Peyer's patch (tissue), 4 donors: ENCODE results near the gene HSD17B7. TPM values are rescaled to one million over a fixed set of nuclear protein-coding genes. Genes with fewer than 3 reads are reported as not detected.
"Not testable (repeated sequence)": the region's sequence is repeated elsewhere in the genome, so short reads cannot be mapped to it uniquely, and the experiment has no call there.

Experiments
- DNase-seq, 3 donors: peaks; one replicate each; pipeline ENCODE4 v3.0.0-alpha.2; 2017 to 2019
- H3K27ac ChIP-seq, 4 donors: fragments of 200-600 bp; sonication (generic); one replicate each; pipeline ENCODE4 v1.5.1; 2016 to 2019
- H3K27me3 ChIP-seq, 2 donors: fragments of 200-600 bp; sonication (generic); one replicate each; pipeline ENCODE4 v1.5.1; 2019
- H3K36me3 ChIP-seq, 3 donors: fragments of 200-600 bp; sonication (generic); one replicate each; pipeline ENCODE4 v1.5.1; 2016 to 2019
- H3K4me1 ChIP-seq, 4 donors: fragments of 200-600 bp; sonication (generic); one replicate each; pipeline ENCODE4 v1.5.1; 2016 to 2019
- H3K4me3 ChIP-seq, 4 donors: fragments of 200-600 bp; sonication (generic); 1 replicate in 3 of 4; 2 replicates in 1 of 4; pipeline ENCODE4 v1.5.1; 2016 to 2019; ENCODE audit warnings: mild to moderate bottlenecking in 1 of 4
- H3K9me3 ChIP-seq, 4 donors: fragments of 200-600 bp; sonication (generic); one replicate each; pipeline ENCODE4 v1.5.1; 2016 to 2019; ENCODE audit warnings: mild to moderate bottlenecking in 1 of 4
- POLR2A ChIP-seq, 2 donors: fragments of 450-650 bp; IDR thresholded peaks; one replicate each; pipeline ENCODE4 v1.5.1; 2017; ENCODE audit warnings: antibody characterized with exemption in 2 of 2, mild to moderate bottlenecking in 2 of 2, moderate library complexity in 2 of 2
- total RNA-seq, 4 donors: library from RNA; depleted of rRNA; stranded (reverse); fragments of >200 nt; gene quantifications; one replicate each; pipeline ENCODE4 v1.1.0, GENCODE V29; 2016
- TF ChIP-seq, protein P1 (sequence below), 6 experiments: fragments of 450-650 bp in 4 of 6; fragments of 200-600 bp in 2 of 6; sonication (generic) in 1 of 6; IDR thresholded peaks; one replicate each; pipeline ENCODE4 v1.5.1; 2017 to 2019; ENCODE audit warnings: antibody characterized with exemption in 6 of 6, mild to moderate bottlenecking in 3 of 6, moderate library complexity in 1 of 6

Gene HSD17B7
- total RNA-seq, 4 donors from 2014 or later, result 24.0 to 56.9 (median 36.0) TPM

DNA sequence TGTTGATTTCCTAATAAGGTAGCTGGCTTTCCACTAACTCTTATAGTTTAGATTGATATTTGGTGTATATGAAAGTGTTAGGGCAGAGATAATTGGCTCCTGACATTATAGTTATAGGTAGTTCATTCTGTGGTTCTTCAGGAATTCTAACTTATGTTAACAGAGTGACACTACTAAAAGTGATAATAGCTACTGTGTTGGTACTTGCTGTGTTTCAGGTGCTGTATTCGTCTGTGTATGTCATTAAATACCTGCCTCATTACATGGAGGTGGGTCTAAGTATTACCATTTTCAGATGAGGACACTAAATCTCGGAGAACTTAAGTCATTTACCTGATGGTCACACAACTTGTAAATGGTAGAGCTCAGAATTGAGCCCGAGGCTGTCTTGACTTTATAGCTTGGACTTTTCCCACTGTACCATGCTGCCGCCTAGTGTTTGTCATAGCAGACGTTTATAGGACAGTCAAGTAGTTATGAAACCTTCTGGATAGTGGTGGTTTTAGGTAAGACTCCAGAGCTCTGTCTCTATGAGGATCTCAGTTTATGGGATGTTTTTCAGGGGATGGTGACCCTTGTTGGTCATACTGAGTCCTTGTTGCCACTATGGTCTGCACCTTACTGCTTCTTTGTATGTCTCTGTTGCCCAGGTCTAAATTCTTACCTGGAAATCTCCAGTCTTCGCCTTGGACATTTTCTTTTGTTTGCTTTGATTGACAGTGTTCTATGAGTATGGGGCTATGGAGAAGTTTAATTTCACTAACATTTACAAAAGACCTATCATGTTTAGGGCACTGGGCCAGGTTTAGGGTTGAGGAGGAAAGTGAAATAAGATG lies 9.7 kb downstream of the HSD17B7 start:
- peaks cover 0 to 34% (median 0%) of the 10 kb centered on the region in 3 donors for H3K36me3 ChIP-seq
- TF ChIP-seq, protein P1, sequence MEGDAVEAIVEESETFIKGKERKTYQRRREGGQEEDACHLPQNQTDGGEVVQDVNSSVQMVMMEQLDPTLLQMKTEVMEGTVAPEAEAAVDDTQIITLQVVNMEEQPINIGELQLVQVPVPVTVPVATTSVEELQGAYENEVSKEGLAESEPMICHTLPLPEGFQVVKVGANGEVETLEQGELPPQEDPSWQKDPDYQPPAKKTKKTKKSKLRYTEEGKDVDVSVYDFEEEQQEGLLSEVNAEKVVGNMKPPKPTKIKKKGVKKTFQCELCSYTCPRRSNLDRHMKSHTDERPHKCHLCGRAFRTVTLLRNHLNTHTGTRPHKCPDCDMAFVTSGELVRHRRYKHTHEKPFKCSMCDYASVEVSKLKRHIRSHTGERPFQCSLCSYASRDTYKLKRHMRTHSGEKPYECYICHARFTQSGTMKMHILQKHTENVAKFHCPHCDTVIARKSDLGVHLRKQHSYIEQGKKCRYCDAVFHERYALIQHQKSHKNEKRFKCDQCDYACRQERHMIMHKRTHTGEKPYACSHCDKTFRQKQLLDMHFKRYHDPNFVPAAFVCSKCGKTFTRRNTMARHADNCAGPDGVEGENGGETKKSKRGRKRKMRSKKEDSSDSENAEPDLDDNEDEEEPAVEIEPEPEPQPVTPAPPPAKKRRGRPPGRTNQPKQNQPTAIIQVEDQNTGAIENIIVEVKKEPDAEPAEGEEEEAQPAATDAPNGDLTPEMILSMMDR (IDR thresholded peaks at IDR 0.05), result peak in 3 of 6 experiments; percentile 35 to 80 (median 79)

DNA sequence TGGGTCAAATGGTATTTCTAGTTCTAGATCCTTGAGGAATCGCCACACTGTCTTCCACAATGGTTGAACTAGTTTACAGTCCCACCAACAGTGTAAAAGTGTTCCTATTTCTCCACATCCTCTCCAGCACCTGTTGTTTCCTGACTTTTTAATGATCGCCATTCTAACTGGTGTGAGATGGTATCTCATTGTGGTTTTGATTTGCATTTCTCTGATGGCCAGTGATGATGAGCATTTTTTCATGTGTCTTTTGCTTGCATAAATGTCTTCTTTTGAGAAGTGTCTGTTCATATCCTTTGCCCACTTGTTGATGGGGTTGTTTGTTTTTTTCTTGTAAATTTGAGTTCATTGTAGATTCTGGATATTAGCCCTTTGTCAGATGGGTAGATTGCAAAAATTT lies 17.0 kb downstream of the HSD17B7 start:
- H3K36me3 ChIP-seq, result peaks cover 0 to 38% (median 0%) of the 10 kb centered on the region in 3 donors
- not testable (repeated sequence) for H3K4me1 ChIP-seq, DNase-seq, H3K27me3 ChIP-seq, H3K4me3 ChIP-seq, H3K27ac ChIP-seq, H3K9me3 ChIP-seq

More for the DNA sequence above, 9.7 kb downstream of the HSD17B7 start:
- H3K27ac ChIP-seq, H3K4me3 ChIP-seq, H3K4me1 ChIP-seq, H3K9me3 ChIP-seq, H3K27me3 ChIP-seq: not testable (repeated sequence)
- DNase-seq, result peak in 2 of 3 donors; percentile 46 to 82

DNA sequence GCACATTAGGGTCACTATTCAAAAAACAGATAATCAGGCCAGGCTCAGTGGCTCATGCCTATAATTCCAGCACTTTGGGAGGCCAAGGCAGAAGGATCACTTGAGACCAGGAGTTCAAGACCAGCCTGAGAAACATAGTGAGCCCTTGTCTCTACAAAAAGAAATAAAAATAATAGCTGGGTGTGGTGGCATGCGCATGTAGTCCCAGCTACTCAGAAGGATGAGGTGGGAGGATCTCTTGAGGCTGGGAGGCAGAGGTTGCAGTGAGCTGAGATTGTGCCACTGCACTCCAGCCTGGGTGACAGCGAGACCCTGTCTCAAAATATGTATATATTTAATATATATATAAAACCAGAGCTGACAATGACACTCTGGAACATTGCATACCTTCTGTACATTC lies 21.9 kb downstream of the HSD17B7 start:
- not testable (repeated sequence) for DNase-seq, H3K27ac ChIP-seq, H3K4me3 ChIP-seq, H3K9me3 ChIP-seq, H3K4me1 ChIP-seq, H3K27me3 ChIP-seq, H3K36me3 ChIP-seq

DNA sequence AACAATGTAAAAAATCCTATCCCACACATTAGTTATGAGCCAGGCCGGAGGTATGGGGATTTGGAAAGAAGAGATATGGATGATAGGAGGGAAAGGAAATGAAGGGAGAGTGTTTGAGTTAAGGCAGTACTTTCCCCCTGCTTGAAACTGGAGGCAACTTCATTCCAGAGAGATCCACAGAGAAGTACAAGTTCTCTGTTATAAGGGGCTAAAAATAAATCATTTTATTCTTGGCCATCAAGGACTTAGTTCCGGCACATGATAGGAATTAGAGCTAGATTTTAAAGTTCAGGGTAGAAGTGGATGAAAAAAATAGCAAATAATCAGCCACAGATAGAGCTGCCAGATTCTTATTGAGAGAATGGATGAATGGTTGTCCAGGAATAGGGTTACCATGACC lies 27.6 kb downstream of the HSD17B7 start:
- DNase-seq, H3K4me1 ChIP-seq, H3K9me3 ChIP-seq: not testable (repeated sequence)

DNA sequence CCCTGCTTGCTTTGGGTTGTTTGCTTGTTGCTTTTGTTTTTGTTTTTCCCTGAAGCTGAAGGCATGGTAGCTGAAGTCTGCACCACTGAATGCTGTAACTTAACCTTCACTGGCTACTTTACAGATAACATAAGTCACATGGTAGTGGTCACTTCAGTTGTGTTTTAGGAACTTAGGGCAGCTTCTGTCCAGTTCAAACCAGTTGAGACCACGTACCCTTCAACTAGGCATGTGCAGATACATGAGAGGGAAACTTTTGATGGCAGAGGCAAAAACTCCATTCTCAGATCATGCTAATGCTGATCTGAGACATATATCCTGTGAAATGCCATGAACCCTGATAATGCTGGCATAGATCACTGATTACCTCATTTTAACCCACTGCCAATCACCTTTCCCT lies 28.2 kb downstream of the HSD17B7 start:
- not testable (repeated sequence) for H3K4me3 ChIP-seq, DNase-seq

More for the DNA sequence above, 27.6 kb downstream of the HSD17B7 start:
- not testable (repeated sequence) for H3K4me3 ChIP-seq, H3K27ac ChIP-seq, H3K36me3 ChIP-seq, H3K27me3 ChIP-seq

DNA sequence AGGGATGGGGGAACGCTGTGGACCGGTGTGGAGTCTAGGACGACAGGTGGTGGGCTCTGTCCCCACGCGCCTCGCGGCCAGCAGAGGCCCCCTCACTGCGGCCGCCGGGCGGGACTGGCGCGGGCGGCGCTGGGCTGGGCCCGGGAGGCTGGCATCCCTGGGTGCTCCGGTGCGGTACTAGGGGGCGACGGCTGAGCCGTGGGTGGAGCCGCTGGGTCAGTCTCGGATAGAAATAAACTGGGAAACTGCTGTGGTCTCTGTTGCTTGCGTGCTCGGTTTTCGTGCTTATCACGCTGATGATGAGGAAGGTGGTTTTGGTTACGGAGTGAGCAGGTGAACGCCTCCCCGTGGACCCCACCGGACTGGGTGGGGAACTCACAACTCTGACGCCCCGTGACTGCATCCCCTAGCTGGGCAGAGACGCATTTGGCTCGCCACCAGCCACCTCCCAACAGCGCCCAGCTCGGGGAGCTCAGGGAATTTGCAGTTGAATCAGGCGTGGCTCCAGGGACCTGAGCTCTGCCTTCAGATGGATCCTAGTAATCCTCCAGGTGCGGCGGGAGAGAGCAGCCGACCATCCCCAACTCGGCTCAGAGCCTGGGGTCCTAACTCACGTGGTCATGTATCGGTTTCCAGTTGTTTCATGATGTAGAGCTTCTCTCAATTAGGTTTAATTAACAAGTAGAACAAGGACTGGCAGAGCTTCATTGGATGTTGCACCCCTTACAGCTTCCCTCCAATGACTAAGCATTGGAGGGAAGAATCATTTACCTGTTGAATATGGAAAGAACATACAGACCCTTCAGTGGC lies 32.1 kb downstream of the HSD17B7 start:
- Histone ChIP-seq H3K36me3 (no peaks in the 10 kb centered on the region), H3K4me1 (peaks cover 0 to 8% (median 2%) of the 10 kb centered on the region in 4 donors), H3K27ac (no peak overlapping the region), H3K9me3 (no peaks in the 10 kb centered on the region), H3K27me3 (no peaks in the 10 kb centered on the region), H3K4me3 (peak overlapping the region in 3 of 4 donors; percentile 1 to 44 (median 41))
- DNase-seq, result peak in 1 of 3 donors; percentile 49
- TF ChIP-seq POLR2A (IDR thresholded peaks at IDR 0.05), result no peak
- TF ChIP-seq, protein P1 (IDR thresholded peaks at IDR 0.05), result no peak

More for the DNA sequence above, 28.2 kb downstream of the HSD17B7 start:
- H3K36me3 ChIP-seq, H3K4me1 ChIP-seq, H3K27ac ChIP-seq, H3K9me3 ChIP-seq, H3K27me3 ChIP-seq: not testable (repeated sequence)

DNA sequence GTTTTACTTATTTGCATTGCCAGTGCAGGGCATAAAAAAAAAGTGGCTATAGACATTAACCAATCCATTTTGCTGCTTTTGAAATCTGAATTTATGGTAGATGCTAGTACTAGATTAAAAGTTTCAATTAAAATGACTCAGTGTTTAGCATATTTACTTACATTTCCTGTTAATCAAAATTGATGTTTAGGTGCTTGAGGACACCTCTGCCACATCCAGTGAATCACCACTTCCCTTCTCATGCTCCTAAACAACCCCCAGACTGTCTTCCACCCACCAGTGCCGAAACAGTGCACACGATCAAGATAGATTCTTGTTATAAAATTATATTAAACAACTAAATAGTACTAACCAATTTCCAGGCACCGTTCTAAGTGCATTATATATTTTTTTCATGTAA lies 32.7 kb downstream of the HSD17B7 start:
- H3K36me3 ChIP-seq, result no peaks in the 10 kb centered on the region
- no peak for TF ChIP-seq POLR2A (IDR thresholded peaks at IDR 0.05)
- TF ChIP-seq, protein P1 (IDR thresholded peaks at IDR 0.05), result no peak

More for the DNA sequence above, 32.7 kb downstream of the HSD17B7 start:
- Histone ChIP-seq H3K4me1 (peaks cover 0 to 8% (median 2%) of the 10 kb centered on the region in 4 donors), H3K27ac (no peak overlapping the region), H3K27me3 (no peaks in the 10 kb centered on the region), H3K4me3 (no peak overlapping the region), H3K9me3 (no peaks in the 10 kb centered on the region)
- DNase-seq, result no peak
